K562 (cell line): Measurements from ENCODE around the gene MCM5.

Source experiments
- CBX2 ChIP-seq: fragments of 200-600 bp; sonication (generic); IDR thresholded peaks from one replicate; pipeline ENCODE4 v1.6.1; 2012; ENCODE audit warnings: mild to moderate bottlenecking, low read length, inconsistent platforms; ENCODE audit not compliant: insufficient read depth, poor library complexity, severe bottlenecking
- EP300 ChIP-seq: IDR thresholded peaks from 2 replicates; pipeline ENCODE4 v1.6.1; 2012; ENCODE audit warnings: low read length, improper control_type of control experiment
- KLF6 ChIP-seq: fragments of 250-450 bp; sonication (Bioruptor Pico); IDR thresholded peaks from 2 replicates; pipeline ENCODE4 v1.4.0; 2020; ENCODE audit warnings: mild to moderate bottlenecking, moderate library complexity, borderline replicate concordance
- MLX ChIP-seq, 2 experiments: fragments of 450-650 bp in 1 of 2; sonication (generic) in 1 of 2; formaldehyde crosslinking; conservative IDR thresholded peaks; 2 replicates each; pipeline versions ENCODE4 v1.4.0 to v1.8.1; 2020 to 2022; ENCODE audit warnings: mild to moderate bottlenecking in 1 of 2, missing genetic modification reagents in 1 of 2
- NFIC ChIP-seq: fragments of 450-650 bp; IDR thresholded peaks from 2 replicates; pipeline ENCODE4 v1.6.1; 2017; ENCODE audit warnings: mild to moderate bottlenecking, inconsistent platforms
- ZNF121 ChIP-seq: sonication (generic); formaldehyde crosslinking; conservative IDR thresholded peaks from 2 replicates; pipeline ENCODE4 v1.8.0; 2022; ENCODE audit warnings: missing genetic modification reagents
- ZNF274 ChIP-seq: IDR thresholded peaks from 2 replicates; pipeline ENCODE4 v1.6.1; 2011; ENCODE audit warnings: low read depth, mild to moderate bottlenecking, low read length, moderate library complexity, borderline replicate concordance
- ZNF780A ChIP-seq: fragments of 250-450 bp; sonication (Bioruptor Pico); IDR thresholded peaks from 2 replicates; pipeline ENCODE4 v1.5.0; 2021; ENCODE audit warnings: mild to moderate bottlenecking
- TF ChIP-seq, protein P1 (sequence below), 3 experiments: IDR thresholded peaks in 2 of 3; conservative IDR thresholded peaks in 1 of 3; 2 replicates each; pipeline ENCODE4 v1.5.1; 2011 to 2012; ENCODE audit warnings: low read length in 3 of 3, mild to moderate bottlenecking in 3 of 3, control low read depth in 2 of 3, improper control_type of control experiment in 1 of 3, inconsistent platforms in 1 of 3, low read depth in 1 of 3, mixed read lengths in 1 of 3, moderate library complexity in 1 of 3; ENCODE audit not compliant: insufficient read depth in 2 of 3

DNA sequence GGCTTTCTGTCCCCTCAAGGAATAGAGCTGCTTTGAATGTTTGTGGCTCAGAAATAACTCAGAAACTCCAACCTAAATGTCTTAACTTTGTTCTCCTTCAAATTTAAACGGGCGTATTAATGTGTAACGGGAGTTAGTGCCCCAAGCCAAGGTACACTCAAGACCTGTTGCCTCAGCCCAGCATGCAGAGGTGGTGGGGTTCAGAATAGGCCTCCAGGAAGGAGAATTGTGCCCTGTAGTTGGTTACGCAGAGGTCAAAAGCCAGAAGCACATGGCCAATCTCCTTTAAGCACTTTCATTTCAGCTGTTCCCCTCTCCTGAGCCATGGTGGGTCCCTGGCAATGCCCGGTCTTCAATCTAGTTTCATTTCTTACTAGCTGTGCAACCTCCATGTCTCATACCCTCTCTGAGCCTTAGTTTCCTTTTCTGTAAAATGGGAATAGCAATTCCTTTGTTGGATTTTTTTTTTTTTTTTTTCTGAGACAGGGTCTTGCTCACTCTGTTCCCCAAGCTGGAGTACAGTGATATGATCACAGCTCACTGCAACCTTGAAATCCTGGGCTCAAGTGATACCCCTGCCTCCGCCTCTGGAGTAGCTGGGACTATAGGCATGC lies 14.9 kb upstream of the MCM5 start:
- TF ChIP-seq CBX2 (no peak), EP300 (no peak), ZNF780A (CRISPR knock-in tag) (no peak), ZNF121 (CRISPR knock-in tag) (no peak), ZNF274 (no peak), NFIC (no peak), MLX (CRISPR knock-in tag; conservative IDR thresholded peaks at IDR 0.05) (no peak), KLF6 (CRISPR knock-in tag) (no peak)
- TF ChIP-seq, protein P1, sequence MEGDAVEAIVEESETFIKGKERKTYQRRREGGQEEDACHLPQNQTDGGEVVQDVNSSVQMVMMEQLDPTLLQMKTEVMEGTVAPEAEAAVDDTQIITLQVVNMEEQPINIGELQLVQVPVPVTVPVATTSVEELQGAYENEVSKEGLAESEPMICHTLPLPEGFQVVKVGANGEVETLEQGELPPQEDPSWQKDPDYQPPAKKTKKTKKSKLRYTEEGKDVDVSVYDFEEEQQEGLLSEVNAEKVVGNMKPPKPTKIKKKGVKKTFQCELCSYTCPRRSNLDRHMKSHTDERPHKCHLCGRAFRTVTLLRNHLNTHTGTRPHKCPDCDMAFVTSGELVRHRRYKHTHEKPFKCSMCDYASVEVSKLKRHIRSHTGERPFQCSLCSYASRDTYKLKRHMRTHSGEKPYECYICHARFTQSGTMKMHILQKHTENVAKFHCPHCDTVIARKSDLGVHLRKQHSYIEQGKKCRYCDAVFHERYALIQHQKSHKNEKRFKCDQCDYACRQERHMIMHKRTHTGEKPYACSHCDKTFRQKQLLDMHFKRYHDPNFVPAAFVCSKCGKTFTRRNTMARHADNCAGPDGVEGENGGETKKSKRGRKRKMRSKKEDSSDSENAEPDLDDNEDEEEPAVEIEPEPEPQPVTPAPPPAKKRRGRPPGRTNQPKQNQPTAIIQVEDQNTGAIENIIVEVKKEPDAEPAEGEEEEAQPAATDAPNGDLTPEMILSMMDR (IDR thresholded peaks at IDR 0.05 in 2 of 3, conservative IDR thresholded peaks at IDR 0.05 in 1 of 3; ENCODE audit: insufficient read depth in 2 of 3, low read depth in 1 of 3, low read length in 3 of 3) = no peak
